ENCODE data around the gene RAB1A.

The RAB1A gene

DNA sequence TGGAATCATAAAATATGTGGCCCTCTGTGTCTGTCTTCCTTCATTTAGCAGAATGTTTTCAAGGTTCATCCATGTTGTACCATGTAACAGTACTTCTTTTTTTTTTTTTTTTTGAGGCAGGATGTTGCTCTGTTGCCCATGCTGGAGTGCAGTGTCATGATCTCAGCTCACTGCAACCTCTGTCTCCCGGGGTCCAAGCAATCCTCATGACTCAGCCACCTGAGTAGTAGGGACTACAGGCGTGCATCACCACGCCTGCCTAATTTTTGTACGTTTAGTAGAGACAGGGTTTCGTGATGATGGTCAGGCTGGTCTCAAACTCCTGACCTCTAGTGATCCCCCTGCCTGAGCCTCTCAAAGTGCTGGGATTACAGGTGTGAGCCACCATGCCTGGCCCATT, 31.2 kb downstream of the RAB1A start:
- in situ Hi-C loops (cut with HindIII; ENCODE audit: low sequenced_read_pairs): no loop called here
- DNase-seq (ENCODE audit: low read depth): no peak
- H3K4me3 ChIP-seq (ENCODE audit: low read depth, low read length): no peak overlapping the region
- TF ChIP-seq, protein P1, sequence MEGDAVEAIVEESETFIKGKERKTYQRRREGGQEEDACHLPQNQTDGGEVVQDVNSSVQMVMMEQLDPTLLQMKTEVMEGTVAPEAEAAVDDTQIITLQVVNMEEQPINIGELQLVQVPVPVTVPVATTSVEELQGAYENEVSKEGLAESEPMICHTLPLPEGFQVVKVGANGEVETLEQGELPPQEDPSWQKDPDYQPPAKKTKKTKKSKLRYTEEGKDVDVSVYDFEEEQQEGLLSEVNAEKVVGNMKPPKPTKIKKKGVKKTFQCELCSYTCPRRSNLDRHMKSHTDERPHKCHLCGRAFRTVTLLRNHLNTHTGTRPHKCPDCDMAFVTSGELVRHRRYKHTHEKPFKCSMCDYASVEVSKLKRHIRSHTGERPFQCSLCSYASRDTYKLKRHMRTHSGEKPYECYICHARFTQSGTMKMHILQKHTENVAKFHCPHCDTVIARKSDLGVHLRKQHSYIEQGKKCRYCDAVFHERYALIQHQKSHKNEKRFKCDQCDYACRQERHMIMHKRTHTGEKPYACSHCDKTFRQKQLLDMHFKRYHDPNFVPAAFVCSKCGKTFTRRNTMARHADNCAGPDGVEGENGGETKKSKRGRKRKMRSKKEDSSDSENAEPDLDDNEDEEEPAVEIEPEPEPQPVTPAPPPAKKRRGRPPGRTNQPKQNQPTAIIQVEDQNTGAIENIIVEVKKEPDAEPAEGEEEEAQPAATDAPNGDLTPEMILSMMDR (IDR thresholded peaks at IDR 0.05; ENCODE audit: low read depth, low read length, missing control alignments): no peak

DNA sequence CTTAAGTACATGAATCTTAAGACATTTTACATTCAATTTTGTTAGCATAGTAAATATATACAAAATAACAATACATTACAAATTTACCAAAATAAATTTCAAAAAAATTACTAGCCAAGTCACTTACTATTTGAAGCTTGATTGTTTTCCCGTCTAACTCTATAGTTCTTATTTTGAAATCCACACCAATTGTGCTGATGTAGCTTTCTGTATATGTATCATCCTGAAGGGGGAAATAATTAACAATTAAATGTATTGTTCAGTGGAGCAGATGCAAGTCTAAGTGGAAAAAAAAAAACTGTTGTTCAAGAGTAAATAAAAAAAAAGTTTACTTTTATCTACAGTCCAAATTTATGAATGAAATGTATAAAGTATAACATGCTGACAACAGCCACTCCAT, 32.1 kb downstream of the RAB1A start:
- TF ChIP-seq, protein P1 (IDR thresholded peaks at IDR 0.05; ENCODE audit: low read depth, low read length, missing control alignments): no peak
- no peak for DNase-seq (ENCODE audit: low read depth)
- no peak overlapping the region for H3K4me3 ChIP-seq (ENCODE audit: low read depth, low read length)
- in situ Hi-C loops (cut with HindIII; ENCODE audit: low sequenced_read_pairs): no loop called here

DNA sequence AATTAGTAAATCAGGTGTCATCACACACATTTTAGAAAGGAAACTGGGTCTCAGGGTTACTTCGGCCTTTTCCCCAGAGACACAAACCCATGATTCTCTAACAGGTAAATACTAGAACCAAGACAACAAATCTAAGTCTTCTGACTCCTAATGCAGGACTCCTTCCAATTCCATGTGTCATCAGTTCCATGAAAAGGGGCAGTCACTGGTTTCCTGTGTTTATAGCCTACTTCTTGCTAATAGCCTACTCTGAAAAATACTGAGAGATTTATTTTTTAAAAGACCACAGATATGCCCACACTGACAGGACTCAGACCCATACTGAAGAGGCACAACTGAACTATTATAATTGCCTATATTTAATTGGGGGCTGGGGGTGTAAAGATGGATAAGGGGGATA, 33.0 kb downstream of the RAB1A start:
- no peak for DNase-seq (ENCODE audit: low read depth)
- TF ChIP-seq, protein P1 (IDR thresholded peaks at IDR 0.05; ENCODE audit: low read depth, low read length, missing control alignments): no peak
- no peak overlapping the region for H3K4me3 ChIP-seq (ENCODE audit: low read depth, low read length)
- in situ Hi-C loops (cut with HindIII; ENCODE audit: low sequenced_read_pairs): no loop called here

DNA sequence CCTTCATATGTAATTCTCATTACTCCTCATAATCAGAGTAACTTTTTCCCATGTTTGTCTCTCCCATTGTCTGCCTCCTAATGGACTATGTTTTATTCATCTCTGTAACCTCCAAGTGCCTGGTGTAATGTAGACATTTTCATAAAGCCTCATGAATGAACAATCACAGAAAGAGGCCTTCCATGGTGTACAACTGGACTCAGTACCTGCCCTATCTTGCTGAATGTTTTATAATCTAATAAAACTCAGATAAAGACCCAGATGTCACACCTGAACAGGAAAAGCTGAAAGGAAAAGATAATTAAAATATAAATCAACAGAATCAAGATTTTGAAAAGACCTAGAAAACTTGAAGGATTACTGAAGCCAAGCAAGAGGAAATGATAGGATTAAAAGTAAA, 36.7 kb downstream of the RAB1A start:
- DNase-seq (ENCODE audit: low read depth): no peak
- H3K4me3 ChIP-seq (ENCODE audit: low read depth, low read length): no peak overlapping the region
- in situ Hi-C loops (cut with HindIII; ENCODE audit: low sequenced_read_pairs): no loop called here
- TF ChIP-seq, protein P1 (IDR thresholded peaks at IDR 0.05; ENCODE audit: low read depth, low read length, missing control alignments): no peak

DNA sequence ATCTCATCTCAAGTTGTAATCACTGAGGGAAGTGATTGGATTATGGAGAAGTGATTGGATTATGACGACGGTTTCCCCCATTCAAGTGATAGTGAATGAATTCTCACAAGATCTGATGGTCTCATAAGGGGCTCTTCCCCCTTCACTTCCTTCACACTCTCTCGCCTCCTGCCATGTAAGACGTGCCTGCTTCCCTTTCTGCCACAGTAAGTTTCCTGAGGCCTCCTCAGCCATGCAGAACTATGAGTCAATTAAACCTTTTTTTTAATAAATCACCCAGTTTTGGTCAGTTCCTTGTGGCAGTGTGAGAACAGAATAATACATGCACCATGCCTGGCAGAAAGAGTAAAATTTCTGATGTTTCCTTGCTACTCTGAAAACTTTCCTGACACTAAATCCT, 37.1 kb downstream of the RAB1A start:
- H3K4me3 ChIP-seq (ENCODE audit: low read depth, low read length): no peak overlapping the region
- DNase-seq (ENCODE audit: low read depth): no peak
- in situ Hi-C loops (cut with HindIII; ENCODE audit: low sequenced_read_pairs): no loop called here
- TF ChIP-seq, protein P1 (IDR thresholded peaks at IDR 0.05; ENCODE audit: low read depth, low read length, missing control alignments): no peak

DNA sequence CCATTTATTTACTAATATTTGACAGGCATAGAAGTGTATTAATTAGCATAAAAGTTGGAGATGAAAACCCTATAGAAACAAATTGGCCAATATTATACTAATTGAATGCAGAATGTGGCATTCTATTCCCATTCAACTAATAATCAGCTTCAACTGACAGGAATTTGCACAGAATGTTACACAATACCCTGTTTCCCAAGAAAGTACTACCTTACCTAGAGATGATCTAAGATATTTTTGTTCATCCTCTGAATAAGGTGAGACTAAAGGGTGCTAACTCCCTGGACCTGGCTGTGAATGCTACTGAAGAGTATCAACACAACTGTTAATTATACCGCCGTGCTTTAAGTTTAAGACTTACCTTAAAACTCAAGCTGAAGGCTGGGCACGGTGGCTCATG, 44.8 kb downstream of the RAB1A start:
- H3K4me3 ChIP-seq (ENCODE audit: low read depth, low read length): no peak overlapping the region
- in situ Hi-C loops (cut with HindIII; ENCODE audit: low sequenced_read_pairs): no loop called here
- TF ChIP-seq, protein P1 (IDR thresholded peaks at IDR 0.05; ENCODE audit: low read depth, low read length, missing control alignments): no peak
- DNase-seq (ENCODE audit: low read depth): no peak

DNA sequence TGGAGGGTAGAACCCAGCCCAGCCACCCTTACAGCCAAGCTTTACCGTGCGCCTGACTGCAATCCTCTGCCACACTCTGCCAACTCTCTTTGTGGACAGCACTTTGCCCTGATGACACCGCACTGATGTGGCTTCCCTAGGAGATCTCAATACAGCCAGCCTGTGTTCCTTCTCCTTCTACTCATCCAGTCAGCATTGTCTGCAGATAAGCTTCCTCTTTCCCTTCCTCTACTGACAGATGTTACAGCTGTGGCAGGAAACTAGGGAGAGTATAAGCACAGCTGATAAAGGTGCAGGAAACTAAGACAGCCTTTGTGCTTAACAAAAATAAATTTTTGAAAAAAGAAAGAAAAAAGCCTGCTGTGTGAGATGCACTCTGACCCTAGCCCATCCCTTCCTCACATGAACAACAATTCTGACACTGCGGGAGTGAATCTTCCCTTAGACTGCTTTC, 48.6 kb downstream of the RAB1A start:
- TF ChIP-seq, protein P1 (IDR thresholded peaks at IDR 0.05; ENCODE audit: low read depth, low read length, missing control alignments): no peak
- no peak overlapping the region for H3K4me3 ChIP-seq (ENCODE audit: low read depth, low read length)
- DNase-seq (ENCODE audit: low read depth): no peak
- in situ Hi-C loops (cut with HindIII; ENCODE audit: low sequenced_read_pairs): no loop called here

Data from astrocyte of the cerebellum (primary cell).